Islet of Langerhans (tissue), 1 donor: ENCODE measurements around the gene TAS2R40.
"Not testable (repeated sequence)": the region's sequence is repeated elsewhere in the genome, so short reads cannot be mapped to it uniquely, and the experiment has no call there.

Experiments used
- FAIRE-seq: peaks from one replicate; lab custom pipeline; 2011; peaks lifted over from hg19 to GRCh38; lab: Jason Lieb, UNC

TAS2R40 gene

GRCh38 chr7:143221737-143222136, at the start of gene TAS2R40:
TSS of gene TAS2R40 (plus strand) at chr7:143222037. CDS start at chr7:143222079, 42 bp downstream.
- FAIRE-seq: no peak

GRCh38 chr7:143172354-143172753, 49.5 kb upstream of the TAS2R40 start:
- FAIRE-seq: peak; percentile 97

DNA sequence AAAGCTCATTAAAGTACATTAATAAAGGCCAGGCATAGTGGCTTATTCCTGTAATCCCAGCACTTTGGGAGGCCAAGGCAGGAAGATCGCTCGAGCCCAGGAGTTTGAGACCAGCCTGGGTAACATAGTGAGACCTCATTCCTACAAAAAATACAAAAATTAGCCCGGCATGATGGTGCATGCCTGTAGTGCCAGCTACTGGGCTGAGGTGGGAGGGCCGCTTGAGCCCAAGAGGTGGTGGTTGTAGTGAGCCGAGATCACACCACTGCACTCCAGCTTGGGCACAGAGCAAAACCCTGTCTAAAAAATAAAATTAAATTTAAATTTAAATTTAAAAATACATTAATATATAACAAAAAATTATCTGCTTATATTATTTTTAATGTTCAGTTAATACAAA, 45.7 kb upstream of the TAS2R40 start:
- FAIRE-seq: no peak

GRCh38 chr7:143177374-143178119, 44.3 kb upstream of the TAS2R40 start:
- no peak for FAIRE-seq

DNA sequence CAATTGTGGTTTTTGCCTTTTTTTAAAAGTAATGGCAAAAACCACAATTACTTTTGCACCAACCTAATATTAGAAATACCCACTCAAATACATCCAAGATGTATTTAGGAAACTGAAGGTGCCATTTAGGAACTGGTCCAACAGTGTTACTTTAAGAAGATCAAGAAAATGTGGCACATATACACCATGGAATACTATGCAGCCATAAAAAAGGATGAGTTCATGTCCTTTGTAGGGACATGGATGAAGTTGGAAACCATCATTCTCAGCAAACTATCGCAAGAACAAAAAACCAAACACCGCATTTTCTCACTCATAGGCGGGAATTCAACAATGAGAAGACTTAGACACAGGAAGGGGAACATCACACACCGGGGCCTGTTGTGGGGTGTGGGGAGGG, 41.1 kb upstream of the TAS2R40 start:
- not testable (repeated sequence) for FAIRE-seq

- FAIRE-seq: no peak
These were observed 40.5 kb upstream of the TAS2R40 start for GRCh38 chr7:143181349-143181748.

DNA sequence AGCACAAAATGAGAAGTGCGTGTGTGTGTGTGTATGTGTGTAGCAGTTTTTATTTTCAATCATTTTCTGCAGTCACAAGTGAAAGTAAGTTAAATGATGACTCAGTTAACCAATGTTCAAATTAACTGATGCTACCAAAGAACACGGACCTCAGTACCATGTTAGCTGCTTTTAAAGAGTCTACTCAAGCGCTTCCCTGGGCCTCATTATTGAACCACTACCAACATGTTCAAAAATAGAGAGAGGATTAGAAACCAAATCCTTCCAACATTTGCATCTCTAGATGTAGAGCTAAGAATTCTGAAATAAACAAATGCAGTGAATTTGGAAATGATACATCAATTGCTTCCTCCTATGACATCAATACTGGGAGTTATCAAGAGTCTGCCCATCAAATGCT, 38.8 kb upstream of the TAS2R40 start, which contains the start of gene TAS2R39:
Gene TAS2R39, plus strand, starts transcription at position 396 of the 400 bp plus-strand sequence. Its CDS starts 0 bp downstream, at position 396.
- no peak for FAIRE-seq

- no peak for FAIRE-seq
These were observed 36.3 kb upstream of the TAS2R40 start for GRCh38 chr7:143185551-143185950.

GRCh38 chr7:143188994-143189393, 32.8 kb upstream of the TAS2R40 start:
- FAIRE-seq: no peak

- peak; percentile 65 for FAIRE-seq
These were observed 28.0 kb upstream of the TAS2R40 start for GRCh38 chr7:143193880-143194279.

DNA sequence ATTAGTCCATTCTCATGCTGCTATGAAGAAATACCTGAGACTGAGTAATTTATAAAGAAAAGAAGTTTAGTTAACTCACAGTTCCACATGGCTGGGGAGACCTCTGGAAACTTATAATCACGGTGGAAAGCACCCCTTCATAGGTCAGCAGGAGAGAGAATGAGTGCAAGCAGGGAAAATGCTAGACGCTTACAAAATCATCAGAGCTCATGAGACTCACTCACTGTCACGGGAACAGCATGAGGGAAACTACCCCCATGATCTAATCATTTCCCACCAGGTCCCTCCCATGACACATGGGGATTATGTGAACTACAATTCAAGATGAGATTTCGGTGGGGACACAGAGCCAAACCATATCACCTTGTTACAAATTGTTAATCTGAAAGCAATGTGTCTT, 22.8 kb upstream of the TAS2R40 start:
- no peak for FAIRE-seq

GRCh38 chr7:143202161-143202560, 19.7 kb upstream of the TAS2R40 start:
- FAIRE-seq: no peak

GRCh38 chr7:143203386-143203785, 18.5 kb upstream of the TAS2R40 start:
- no peak for FAIRE-seq

DNA sequence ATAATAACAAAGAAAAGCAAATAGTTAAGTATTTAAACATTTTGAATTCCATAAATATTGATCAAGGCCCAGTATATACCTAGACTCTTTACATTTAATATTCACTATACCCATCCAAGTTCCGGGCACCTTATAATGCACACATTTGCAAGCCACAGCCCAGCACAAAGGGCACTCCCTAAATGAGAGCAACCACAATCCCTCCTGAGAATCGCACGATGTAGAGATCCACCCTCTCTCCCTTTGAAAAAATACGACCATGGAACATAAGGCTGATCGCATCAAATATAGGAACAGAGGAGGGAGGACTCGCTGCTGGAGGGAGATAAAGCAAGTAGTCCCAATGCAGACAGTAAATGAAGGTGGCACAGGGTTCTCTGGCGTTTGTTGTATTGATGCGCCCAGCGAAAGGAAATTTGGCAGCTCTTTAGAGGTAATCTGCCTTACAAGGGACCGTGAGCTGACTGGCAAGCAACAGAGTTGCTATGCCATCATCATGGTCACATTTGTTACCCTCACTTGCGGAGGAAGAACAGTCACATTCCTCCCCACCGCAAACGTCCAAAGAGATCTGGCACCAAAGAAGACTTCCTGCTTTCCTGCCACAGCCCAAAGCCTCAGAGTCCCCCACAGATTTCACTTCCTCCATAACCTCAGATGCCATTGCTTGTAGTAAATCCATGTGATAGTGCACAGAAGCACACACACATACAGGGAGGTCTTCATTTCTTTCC, 16.1 kb upstream of the TAS2R40 start:
- no peak for FAIRE-seq

GRCh38 chr7:143210541-143210940, 11.3 kb upstream of the TAS2R40 start:
- no peak for FAIRE-seq

GRCh38 chr7:143213478-143213877, 8.4 kb upstream of the TAS2R40 start:
- FAIRE-seq: not testable (repeated sequence)

DNA sequence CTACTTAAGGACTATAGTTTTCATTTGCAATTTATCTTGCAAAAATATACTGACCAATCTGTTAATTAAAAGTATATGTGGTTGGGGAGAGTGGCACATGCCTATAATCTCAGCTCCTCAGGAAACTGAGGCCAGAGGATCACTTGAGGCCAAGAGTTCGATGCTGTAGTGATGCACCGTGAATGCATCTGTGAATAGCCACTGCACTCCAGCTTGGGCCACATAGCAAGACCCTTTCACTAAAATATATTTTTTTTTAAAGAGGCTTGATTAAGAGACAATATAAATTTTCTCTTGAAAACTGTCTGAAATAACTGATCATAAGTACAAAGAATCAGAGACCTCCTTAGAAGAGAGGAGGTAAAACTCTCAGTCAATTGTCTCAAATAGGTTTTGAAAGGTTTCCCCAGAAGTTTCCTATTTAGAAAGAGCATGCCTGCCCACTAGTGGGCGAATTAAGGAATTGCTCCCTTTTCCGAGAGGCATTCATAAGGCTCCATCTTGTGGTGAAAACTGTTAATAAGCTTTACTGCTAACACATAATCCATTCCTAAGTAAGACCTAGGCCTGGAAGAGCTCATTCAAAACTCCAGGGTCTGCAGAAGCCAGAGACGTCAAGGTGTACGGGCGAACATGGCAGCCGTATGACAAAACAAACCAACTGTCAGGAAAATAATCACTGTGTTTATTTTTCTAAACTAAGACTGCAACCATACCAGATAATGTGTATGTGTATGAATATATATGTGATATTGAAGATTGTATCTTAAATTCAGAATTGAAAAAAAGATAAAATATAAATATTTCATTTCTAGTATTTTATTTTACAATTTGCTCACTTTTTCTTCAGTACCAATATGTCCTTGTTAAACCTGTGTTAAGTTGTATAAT, 6.8 kb upstream of the TAS2R40 start:
- peak; percentile 97 for FAIRE-seq

- no peak for FAIRE-seq
These were observed 5.7 kb upstream of the TAS2R40 start for GRCh38 chr7:143216151-143216550.

DNA sequence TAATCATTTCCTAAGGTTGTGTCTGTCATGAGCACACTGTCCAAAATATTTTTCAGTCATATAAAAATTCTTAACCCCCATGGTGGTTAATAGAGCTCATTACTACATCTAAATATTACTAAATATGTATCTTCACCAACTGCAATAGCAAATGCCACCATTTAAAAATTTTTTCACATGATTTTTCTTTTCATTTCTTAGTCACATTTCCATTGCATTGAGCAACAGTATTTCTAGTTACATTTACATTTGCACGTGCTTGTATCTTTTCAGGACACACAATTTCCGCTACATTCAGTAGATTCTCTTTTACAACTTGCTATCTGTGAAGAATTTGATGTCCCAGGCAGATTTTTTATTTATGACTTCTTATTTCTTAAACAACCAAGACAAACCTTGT, 5.2 kb upstream of the TAS2R40 start:
- FAIRE-seq: no peak

- FAIRE-seq: no peak
These were observed 4.0 kb upstream of the TAS2R40 start for GRCh38 chr7:143217806-143218205.

- FAIRE-seq: no peak
These were observed 551 bp upstream of the TAS2R40 start for GRCh38 chr7:143221286-143221685.

DNA sequence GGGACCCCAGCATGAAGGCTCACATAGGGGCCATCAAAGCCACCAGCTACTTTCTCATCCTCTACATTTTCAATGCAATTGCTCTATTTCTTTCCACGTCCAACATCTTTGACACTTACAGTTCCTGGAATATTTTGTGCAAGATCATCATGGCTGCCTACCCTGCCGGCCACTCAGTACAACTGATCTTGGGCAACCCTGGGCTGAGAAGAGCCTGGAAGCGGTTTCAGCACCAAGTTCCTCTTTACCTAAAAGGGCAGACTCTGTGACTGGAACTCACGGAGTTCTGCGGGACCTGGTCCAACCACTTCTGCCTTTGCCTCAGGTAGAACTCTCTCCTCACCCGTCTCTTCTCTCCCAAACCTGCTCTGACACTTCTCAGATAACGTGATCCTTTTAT, 945 bp downstream of the TAS2R40 start:
- FAIRE-seq: no peak

GRCh38 chr7:143223784-143224183, 1.9 kb downstream of the TAS2R40 start:
- FAIRE-seq: no peak
